ENCODE results near the gene HNRNPL.

- TF ChIP-seq, protein P1, sequence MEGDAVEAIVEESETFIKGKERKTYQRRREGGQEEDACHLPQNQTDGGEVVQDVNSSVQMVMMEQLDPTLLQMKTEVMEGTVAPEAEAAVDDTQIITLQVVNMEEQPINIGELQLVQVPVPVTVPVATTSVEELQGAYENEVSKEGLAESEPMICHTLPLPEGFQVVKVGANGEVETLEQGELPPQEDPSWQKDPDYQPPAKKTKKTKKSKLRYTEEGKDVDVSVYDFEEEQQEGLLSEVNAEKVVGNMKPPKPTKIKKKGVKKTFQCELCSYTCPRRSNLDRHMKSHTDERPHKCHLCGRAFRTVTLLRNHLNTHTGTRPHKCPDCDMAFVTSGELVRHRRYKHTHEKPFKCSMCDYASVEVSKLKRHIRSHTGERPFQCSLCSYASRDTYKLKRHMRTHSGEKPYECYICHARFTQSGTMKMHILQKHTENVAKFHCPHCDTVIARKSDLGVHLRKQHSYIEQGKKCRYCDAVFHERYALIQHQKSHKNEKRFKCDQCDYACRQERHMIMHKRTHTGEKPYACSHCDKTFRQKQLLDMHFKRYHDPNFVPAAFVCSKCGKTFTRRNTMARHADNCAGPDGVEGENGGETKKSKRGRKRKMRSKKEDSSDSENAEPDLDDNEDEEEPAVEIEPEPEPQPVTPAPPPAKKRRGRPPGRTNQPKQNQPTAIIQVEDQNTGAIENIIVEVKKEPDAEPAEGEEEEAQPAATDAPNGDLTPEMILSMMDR (conservative IDR thresholded peaks at IDR 0.05), result no peak
- no peak for TF ChIP-seq EZH2 (IDR thresholded peaks at IDR 0.05; ENCODE audit: low read depth)
Measured at GRCh38 chr19:38841180-38841766, 8.5 kb downstream of the HNRNPL start.

Measured in PC-9 (cell line).